ENCODE measurements around the gene GDF11. TPM values are rescaled to one million over a fixed set of nuclear protein-coding genes. Genes with fewer than 3 reads are reported as not detected.

The GDF11 gene
- total and polyA plus RNA-seq, 2 of the 8 experiments (the other 6 are each of a cell fraction or from before 2014, with no cell fraction given), result 12.1 to 15.1 TPM

DNA sequence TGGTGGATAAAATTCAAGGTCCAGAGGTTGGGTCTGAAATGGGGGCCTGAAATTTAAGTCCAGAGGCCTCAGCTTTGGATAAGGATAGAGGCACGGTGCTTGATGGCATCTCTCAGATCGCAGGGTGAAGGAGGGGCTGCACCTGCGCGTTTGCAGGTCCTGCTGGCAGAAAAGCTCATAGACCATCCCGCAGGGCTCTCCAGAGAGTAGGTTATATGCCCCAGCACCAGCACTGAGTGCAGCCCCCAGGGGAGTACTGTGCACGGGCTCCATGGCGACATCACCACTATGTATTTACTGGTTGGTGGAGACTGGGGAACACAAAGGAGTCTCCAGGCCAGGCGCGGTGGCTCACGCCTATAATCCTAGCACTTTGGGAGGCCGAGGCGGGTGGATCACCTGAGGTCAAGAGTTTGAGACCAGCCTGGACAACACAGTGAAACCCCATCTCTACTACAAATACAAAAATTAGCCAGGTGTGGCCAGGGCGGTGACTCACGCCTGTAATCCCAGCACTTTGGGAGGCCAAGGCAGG lies 9.8 kb upstream of the GDF11 start (continued):
- no peak for TF ChIP-seq NANOG (IDR thresholded peaks at IDR 0.05; ENCODE audit: insufficient read depth, low read depth, low read length, poor library complexity, severe bottlenecking)
- TF ChIP-seq GABPA (IDR thresholded peaks at IDR 0.05; ENCODE audit: borderline replicate concordance, insufficient read depth, low read length), result no peak
- TF ChIP-seq JUN (IDR thresholded peaks at IDR 0.05; ENCODE audit: low read depth, low read length), result no peak
- no peak for TF ChIP-seq YY1 (IDR thresholded peaks at IDR 0.05; ENCODE audit: low read depth, low read length)

Data from H1 (cell line).